ENCODE measurements around the gene ARHGAP29. TPM values are rescaled to one million over a fixed set of nuclear protein-coding genes. Genes with fewer than 3 reads are reported as not detected.
"Not testable (repeated sequence)": the region's sequence is repeated elsewhere in the genome, so short reads cannot be mapped to it uniquely, and the experiment has no call there.

The ARHGAP29 gene
- total RNA-seq, 2 experiments from 2014 or later = not detected

GRCh38 chr1:94178901-94179300 is 58.5 kb downstream of the ARHGAP29 start:
- H3K4me1 Mint-ChIP-seq (ENCODE audit: low read depth) = no peaks in the 10 kb centered on the region
- no peak overlapping the region for H3K4me3 Mint-ChIP-seq
- TF ChIP-seq CTCF (IDR thresholded peaks at IDR 0.05) = no peak
- H3K36me3 Mint-ChIP-seq (ENCODE audit: low read depth) = no peaks in the 10 kb centered on the region
- peaks cover 2% of the 10 kb centered on the region for H3K27me3 Mint-ChIP-seq
- no peak overlapping the region for H3K27ac Mint-ChIP-seq
- intact Hi-C loops (cut with micrococcal nuclease) = no loop called here
- ChIA-PET POLR2A (interaction anchor here (0.6 kb wide), 1 partner anchor 8 kb away, joined by 3 read pairs; no protein-coding TSS in a partner anchor), CTCF (no interaction called here)
- H3K9me3 Mint-ChIP-seq = no peaks in the 10 kb centered on the region
- no peak for DNase-seq
- ATAC-seq = no peak

- no peak for TF ChIP-seq CTCF (IDR thresholded peaks at IDR 0.05)
- H3K4me1 Mint-ChIP-seq (ENCODE audit: low read depth) = no peaks in the 10 kb centered on the region
- no peaks in the 10 kb centered on the region for H3K36me3 Mint-ChIP-seq (ENCODE audit: low read depth)
- no peaks in the 10 kb centered on the region for H3K9me3 Mint-ChIP-seq
- CTCF ChIA-PET = no interaction called here
- peaks cover 3% of the 10 kb centered on the region for H3K27me3 Mint-ChIP-seq
- intact Hi-C loops (cut with micrococcal nuclease) = no loop called here
- no peak overlapping the region for H3K27ac Mint-ChIP-seq
- POLR2A ChIA-PET = interaction anchor here (0.6 kb wide), 1 partner anchor 140 kb away, joined by 3 read pairs; no protein-coding TSS in a partner anchor
- no peak for DNase-seq
- no peak for ATAC-seq
- H3K4me3 Mint-ChIP-seq = no peak overlapping the region
Observed at GRCh38 chr1:94169126-94169525, 68.3 kb downstream of the ARHGAP29 start.

- intact Hi-C loops (cut with micrococcal nuclease) = no loop called here
- no peak overlapping the region for H3K4me3 Mint-ChIP-seq
- peaks cover 10% of the 10 kb centered on the region for H3K27me3 Mint-ChIP-seq
- CTCF ChIA-PET = no interaction called here
- H3K9me3 Mint-ChIP-seq = no peaks in the 10 kb centered on the region
- ATAC-seq (no peak), DNase-seq (no peak)
- no peaks in the 10 kb centered on the region for H3K4me1 Mint-ChIP-seq (ENCODE audit: low read depth)
- TF ChIP-seq CTCF (IDR thresholded peaks at IDR 0.05) = no peak
- no peaks in the 10 kb centered on the region for H3K36me3 Mint-ChIP-seq (ENCODE audit: low read depth)
- no peak overlapping the region for H3K27ac Mint-ChIP-seq
- POLR2A ChIA-PET = no interaction called here
Observed at GRCh38 chr1:94165843-94166242, 71.5 kb downstream of the ARHGAP29 start.

GRCh38 chr1:94164885-94165284 is 72.5 kb downstream of the ARHGAP29 start:
- POLR2A ChIA-PET; H3K27ac Mint-ChIP-seq; intact Hi-C loops (cut with micrococcal nuclease); H3K4me3 Mint-ChIP-seq; CTCF ChIA-PET; H3K9me3 Mint-ChIP-seq; ATAC-seq; H3K4me1 Mint-ChIP-seq (ENCODE audit: low read depth); H3K36me3 Mint-ChIP-seq (ENCODE audit: low read depth); DNase-seq: not testable (repeated sequence)
- H3K27me3 Mint-ChIP-seq = peaks cover 10% of the 10 kb centered on the region

GRCh38 chr1:94164121-94164520 is 73.3 kb downstream of the ARHGAP29 start:
- H3K4me1 Mint-ChIP-seq (ENCODE audit: low read depth); CTCF ChIA-PET; POLR2A ChIA-PET; H3K9me3 Mint-ChIP-seq; intact Hi-C loops (cut with micrococcal nuclease); ATAC-seq; H3K4me3 Mint-ChIP-seq; DNase-seq; H3K27ac Mint-ChIP-seq; H3K27me3 Mint-ChIP-seq; H3K36me3 Mint-ChIP-seq (ENCODE audit: low read depth): not testable (repeated sequence)

- POLR2A ChIA-PET; intact Hi-C loops (cut with micrococcal nuclease); H3K4me1 Mint-ChIP-seq (ENCODE audit: low read depth); ATAC-seq; H3K9me3 Mint-ChIP-seq; H3K36me3 Mint-ChIP-seq (ENCODE audit: low read depth); H3K27ac Mint-ChIP-seq; DNase-seq; H3K27me3 Mint-ChIP-seq; CTCF ChIA-PET; H3K4me3 Mint-ChIP-seq: not testable (repeated sequence)
Observed at GRCh38 chr1:94163249-94163648, 74.1 kb downstream of the ARHGAP29 start.

- no peak for DNase-seq
- no peak for ATAC-seq
- intact Hi-C loops (cut with micrococcal nuclease) = no loop called here
- Mint-ChIP-seq H3K4me3 (no peak overlapping the region), H3K27me3 (peaks cover 8% of the 10 kb centered on the region), H3K36me3 (ENCODE audit: low read depth) (no peaks in the 10 kb centered on the region), H3K27ac (no peak overlapping the region), H3K9me3 (no peaks in the 10 kb centered on the region), H3K4me1 (ENCODE audit: low read depth) (no peaks in the 10 kb centered on the region)
- ChIA-PET POLR2A (no interaction called here), CTCF (no interaction called here)
- TF ChIP-seq CTCF (IDR thresholded peaks at IDR 0.05) = no peak
Observed at GRCh38 chr1:94160811-94161210, 76.6 kb downstream of the ARHGAP29 start.
